Left lung (tissue), 10 donors: ENCODE results near the gene IL18R1. TPM values are rescaled to one million over a fixed set of nuclear protein-coding genes. Genes with fewer than 3 reads are reported as not detected.

Source experiments
- ATAC-seq: fragments of 200-7000 bp; cut with Tn5 transposase; one replicate; pipeline ENCODE4 v1.9.1; 2020; ENCODE audit warnings: moderate library complexity
- DNase-seq, 4 donors: peaks; one replicate each; pipeline ENCODE4 v3.0.0-alpha.2; 2013 to 2020
- H3K27ac ChIP-seq, 2 donors: fragments of 200-600 bp; sonication (generic) in 1 of 2; one replicate each; pipeline versions ENCODE4 v1.5.0 to v1.8.0; 2020 to 2021
- H3K27me3 ChIP-seq, 2 donors: fragments of 200-600 bp; sonication (generic) in 1 of 2; one replicate each; pipeline versions ENCODE4 v1.5.0 to v1.8.0; 2020 to 2021
- H3K36me3 ChIP-seq, 2 donors: fragments of 200-600 bp; sonication (generic) in 1 of 2; one replicate each; pipeline versions ENCODE4 v1.5.0 to v1.8.0; 2020 to 2021
- H3K4me1 ChIP-seq, 2 donors: fragments of 200-600 bp; one replicate each; pipeline ENCODE4 v1.8.0; 2021
- H3K4me3 ChIP-seq, 2 donors: fragments of 200-600 bp; sonication (generic) in 1 of 2; one replicate each; pipeline versions ENCODE4 v1.5.0 to v1.8.0; 2020 to 2021; ENCODE audit warnings: mild to moderate bottlenecking in 1 of 2
- H3K9me3 ChIP-seq, 2 donors: fragments of 200-600 bp; sonication (generic) in 1 of 2; one replicate each; pipeline versions ENCODE4 v1.5.0 to v1.8.0; 2020 to 2021
- intact Hi-C, 2 donors: fragments of 100-400 bp; cut with DNase I; formaldehyde crosslinking; loops; one replicate each; pipeline versions ENCODE4 v1.11.2 to v1.14.2; 2022
- polyA plus RNA-seq, 6 donors: library from polyadenylated mRNA; unstranded; fragments of 120-200 nt; gene quantifications; one replicate each; pipeline ENCODE4 v1.2.1, GENCODE V29; 2013; ENCODE audit not compliant: insufficient read length in 6 of 6
- total RNA-seq, 2 donors: library from RNA; stranded (reverse); fragmentation: NEBNext Ultra II Directional; extraction: Animal tissue kit (Norgen Biotek cat#: 25700); gene quantifications; one replicate each; pipeline ENCODE4 v1.2.1, GENCODE V29; 2021
- TF ChIP-seq, protein P1 (sequence below), 2 donors: fragments of 200-600 bp; sonication (generic) in 1 of 2; IDR thresholded peaks; one replicate each; pipeline versions ENCODE4 v1.5.0 to v1.8.0; 2021; ENCODE audit warnings: antibody characterized with exemption in 2 of 2
- donor health status: DM: no; HTN: yes; CAD: no.
- donor health status: DM: no; HTN: no; CAD: no.

Gene IL18R1
- total and polyA plus RNA-seq, 8 donors: 2.2 to 35.6 (median 4.0) TPM

DNA sequence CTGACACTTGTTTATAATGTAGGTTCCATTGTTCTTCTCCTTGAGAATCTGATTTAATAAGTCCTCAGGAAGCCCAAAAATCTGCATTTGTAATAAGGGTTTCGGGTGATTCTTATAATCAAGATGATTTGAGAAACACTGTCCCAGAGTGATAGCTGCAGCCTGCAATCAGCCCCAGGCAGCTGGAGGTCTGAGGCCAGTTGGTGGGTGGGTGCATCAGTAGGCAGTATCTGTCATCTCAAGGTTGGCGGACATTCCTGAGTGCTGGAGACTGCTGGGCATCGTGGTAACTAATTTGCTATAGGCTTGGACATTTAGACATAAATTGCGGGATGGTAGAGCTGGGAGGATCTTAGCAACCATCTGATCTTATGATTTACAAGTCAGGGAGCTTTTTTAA, 64.7 kb downstream of the IL18R1 start:
- ATAC-seq (no peak), DNase-seq (no peak)
- intact Hi-C loops: no loop called here
- Histone ChIP-seq H3K27me3 (no peaks in the 10 kb centered on the region), H3K4me1 (peaks cover 0 to 26% of the 10 kb centered on the region in 2 donors), H3K4me3 (no peak overlapping the region), H3K27ac (peak overlapping the region in 1 of 2 donors; percentile 87), H3K36me3 (no peaks in the 10 kb centered on the region), H3K9me3 (no peaks in the 10 kb centered on the region)
- TF ChIP-seq, protein P1, sequence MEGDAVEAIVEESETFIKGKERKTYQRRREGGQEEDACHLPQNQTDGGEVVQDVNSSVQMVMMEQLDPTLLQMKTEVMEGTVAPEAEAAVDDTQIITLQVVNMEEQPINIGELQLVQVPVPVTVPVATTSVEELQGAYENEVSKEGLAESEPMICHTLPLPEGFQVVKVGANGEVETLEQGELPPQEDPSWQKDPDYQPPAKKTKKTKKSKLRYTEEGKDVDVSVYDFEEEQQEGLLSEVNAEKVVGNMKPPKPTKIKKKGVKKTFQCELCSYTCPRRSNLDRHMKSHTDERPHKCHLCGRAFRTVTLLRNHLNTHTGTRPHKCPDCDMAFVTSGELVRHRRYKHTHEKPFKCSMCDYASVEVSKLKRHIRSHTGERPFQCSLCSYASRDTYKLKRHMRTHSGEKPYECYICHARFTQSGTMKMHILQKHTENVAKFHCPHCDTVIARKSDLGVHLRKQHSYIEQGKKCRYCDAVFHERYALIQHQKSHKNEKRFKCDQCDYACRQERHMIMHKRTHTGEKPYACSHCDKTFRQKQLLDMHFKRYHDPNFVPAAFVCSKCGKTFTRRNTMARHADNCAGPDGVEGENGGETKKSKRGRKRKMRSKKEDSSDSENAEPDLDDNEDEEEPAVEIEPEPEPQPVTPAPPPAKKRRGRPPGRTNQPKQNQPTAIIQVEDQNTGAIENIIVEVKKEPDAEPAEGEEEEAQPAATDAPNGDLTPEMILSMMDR (IDR thresholded peaks at IDR 0.05): no peak

- H3K9me3 ChIP-seq: no peaks in the 10 kb centered on the region
- ATAC-seq (no peak), DNase-seq (no peak)
- H3K27ac ChIP-seq: peak overlapping the region in 1 of 2 donors; percentile 78
- intact Hi-C loops: no loop called here
- no peak overlapping the region for H3K4me3 ChIP-seq
- peaks cover 0 to 29% of the 10 kb centered on the region in 2 donors for H3K4me1 ChIP-seq
- H3K36me3 ChIP-seq: no peaks in the 10 kb centered on the region
- TF ChIP-seq, protein P1 (IDR thresholded peaks at IDR 0.05): no peak
- H3K27me3 ChIP-seq: no peaks in the 10 kb centered on the region
These were observed 66.5 kb downstream of the IL18R1 start for GRCh38 chr2:102421890-102422759.

DNA sequence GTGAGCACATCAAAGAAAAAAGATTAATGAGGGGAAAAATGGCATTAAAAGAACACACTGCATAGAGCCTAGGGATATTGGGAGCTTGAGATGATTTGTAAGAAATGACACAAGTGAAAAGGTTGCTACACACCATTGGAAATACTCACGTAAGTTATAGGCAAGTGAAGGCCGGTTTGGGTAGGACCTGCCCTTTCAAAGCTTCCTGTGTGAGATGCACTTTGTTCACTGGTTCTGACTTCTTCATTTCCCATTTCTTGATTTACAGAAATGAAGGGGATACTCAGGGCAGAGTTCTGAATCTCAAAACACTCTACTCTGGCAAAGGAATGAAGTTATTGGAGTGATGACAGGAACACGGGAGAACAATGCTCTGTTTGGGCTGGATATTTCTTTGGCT, 67.3 kb downstream of the IL18R1 start, which contains the start of gene IL18RAP:
Gene IL18RAP (plus strand): TSS at position 251 of the 400 bp plus-strand sequence. CDS start 118 bp downstream, at position 369.
- H3K27ac ChIP-seq: peak within 1 kb of the TSS in 1 of 2 donors; percentile 78
- peak within 1 kb of the TSS in 1 of 2 donors; percentile 15 for H3K4me3 ChIP-seq
- DNase-seq (no peak), ATAC-seq (no peak)
- no peaks in the 10 kb centered on the region for H3K9me3 ChIP-seq
- H3K36me3 ChIP-seq: no peaks in the 10 kb centered on the region
- no peaks in the 10 kb centered on the region for H3K27me3 ChIP-seq
- intact Hi-C loops: no loop called here
- TF ChIP-seq, protein P1 (IDR thresholded peaks at IDR 0.05): no peak
- peaks cover 0 to 29% of the 10 kb centered on the region in 2 donors for H3K4me1 ChIP-seq

DNA sequence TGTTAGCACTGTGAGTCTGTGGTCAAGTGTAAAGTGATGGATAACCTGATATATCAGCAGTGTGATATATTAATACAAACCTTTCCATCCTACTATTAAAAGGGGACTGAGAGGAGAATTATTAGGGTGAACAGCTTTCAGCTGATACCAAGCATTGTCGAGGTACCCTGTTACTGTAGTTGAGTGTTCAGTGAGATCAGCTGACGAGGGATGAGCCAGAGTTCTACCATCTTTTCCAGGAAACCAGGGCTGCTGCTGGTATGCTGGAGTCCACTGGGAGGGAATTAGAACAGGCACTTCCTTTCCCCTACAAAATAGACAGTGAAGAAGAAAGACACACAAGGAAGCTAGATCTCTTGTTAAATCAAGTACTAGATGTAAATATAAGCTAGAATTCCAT, 67.8 kb downstream of the IL18R1 start:
- DNase-seq (no peak), ATAC-seq (no peak)
- no peaks in the 10 kb centered on the region for H3K9me3 ChIP-seq
- H3K36me3 ChIP-seq: no peaks in the 10 kb centered on the region
- peaks cover 0 to 29% of the 10 kb centered on the region in 2 donors for H3K4me1 ChIP-seq
- TF ChIP-seq, protein P1 (IDR thresholded peaks at IDR 0.05): no peak
- H3K4me3 ChIP-seq: peak overlapping the region in 1 of 2 donors; percentile 15
- intact Hi-C loops: no loop called here
- H3K27me3 ChIP-seq: no peaks in the 10 kb centered on the region
- peak overlapping the region in 1 of 2 donors; percentile 78 for H3K27ac ChIP-seq

DNA sequence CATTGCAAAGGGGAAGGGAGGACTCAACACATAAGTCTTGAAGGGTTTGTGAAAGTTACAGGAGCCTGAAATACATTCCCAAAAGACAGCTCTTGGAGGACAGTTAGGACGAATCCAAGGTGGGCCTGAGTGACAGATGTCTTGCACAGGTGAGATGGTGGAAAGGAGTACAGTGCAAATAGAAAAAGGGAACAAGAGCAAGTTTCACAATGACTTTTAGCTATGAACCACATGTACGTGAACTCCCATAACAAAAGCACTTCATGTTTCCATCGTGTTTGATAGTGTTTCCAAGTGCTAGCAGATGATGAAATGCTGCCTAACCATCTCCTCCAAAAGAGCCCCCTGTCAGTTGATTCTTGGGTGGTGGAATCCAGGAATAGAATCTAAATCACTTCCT, 69.2 kb downstream of the IL18R1 start:
- H3K27me3 ChIP-seq: no peaks in the 10 kb centered on the region
- no peaks in the 10 kb centered on the region for H3K9me3 ChIP-seq
- peak overlapping the region in 1 of 2 donors; percentile 15 for H3K4me3 ChIP-seq
- TF ChIP-seq, protein P1 (IDR thresholded peaks at IDR 0.05): no peak
- intact Hi-C loops: no loop called here
- peak overlapping the region in 1 of 2 donors; percentile 78 for H3K27ac ChIP-seq
- ATAC-seq (no peak), DNase-seq (no peak)
- H3K36me3 ChIP-seq: no peaks in the 10 kb centered on the region
- peaks cover 0 to 20% of the 10 kb centered on the region in 2 donors for H3K4me1 ChIP-seq
